B cell (primary cell): ENCODE results near the gene FAM3D. TPM values are rescaled to one million over a fixed set of nuclear protein-coding genes. Genes with fewer than 3 reads are reported as not detected.

Experiments used
- ATAC-seq: fragments of 200-7000 bp; cut with Tn5 transposase; one replicate; pipeline ENCODE4 v1.10.0; 2021; ENCODE audit warnings: low read depth, mild to moderate bottlenecking, moderate number of reproducible peaks, moderate library complexity
- CTCF ChIA-PET: fragments of 350-600 bp; sonication (Branson Sonifier 250); formaldehyde crosslinking; loops from one replicate; lab custom pipeline; 2021; ENCODE audit warnings: antibody characterized with exemption, inconsistent platforms; lab: Charles Lee
- POLR2A ChIA-PET: fragments of 350-600 bp; sonication (Branson Sonifier 250); formaldehyde crosslinking; loops from one replicate; lab custom pipeline; 2021; ENCODE audit warnings: antibody characterized with exemption; lab: Charles Lee
- DNase-seq: peaks from one replicate; pipeline ENCODE4 v3.0.0; 2013
- H2AFZ ChIP-seq: 2 replicates; pipeline ENCODE4 v1.6.1; 2012; ENCODE audit warnings: mild to moderate bottlenecking, low read depth, low read length; ENCODE audit not compliant: insufficient read depth, poor library complexity, severe bottlenecking
- H3K27ac ChIP-seq, 2 donors: 1 replicate in 1 of 2; 2 replicates in 1 of 2; pipeline ENCODE4 v1.5.1; 2012 to 2013; ENCODE audit warnings: low read length in 2 of 2, mild to moderate bottlenecking in 2 of 2, moderate library complexity in 1 of 2
- H3K27me3 ChIP-seq, 4 experiments: fragments of 200-600 bp in 1 of 4; sonication (generic) in 1 of 4; replicated peaks in 1 of 4; 1 replicate in 2 of 4; 2 replicates in 2 of 4; pipeline versions ENCODE4 v1.6.1 to v1.7.0; 2013 to 2016; ENCODE audit warnings: low read length in 3 of 4, mild to moderate bottlenecking in 2 of 4, mixed read lengths in 1 of 4, moderate library complexity in 1 of 4; ENCODE audit not compliant: insufficient read depth in 4 of 4, control insufficient read depth in 3 of 4; ENCODE audit errors: control extremely low read depth in 1 of 4
- H3K36me3 ChIP-seq, 2 experiments: replicated peaks in 1 of 2; 1 replicate in 1 of 2; 2 replicates in 1 of 2; pipeline versions ENCODE4 v1.6.1 to v1.7.1; 2013; ENCODE audit warnings: low read length in 1 of 2; ENCODE audit not compliant: insufficient read depth in 2 of 2, control insufficient read depth in 1 of 2; ENCODE audit errors: control extremely low read depth in 1 of 2, extremely low read depth in 1 of 2
- H3K4me1 ChIP-seq, 2 donors: fragments of 200-600 bp in 1 of 2; sonication (generic) in 1 of 2; 1 replicate in 1 of 2; 2 replicates in 1 of 2; pipeline versions ENCODE4 v1.5.1 to v1.6.1; 2013 to 2017; ENCODE audit warnings: low read length in 2 of 2; ENCODE audit not compliant: control insufficient read depth in 2 of 2, insufficient read depth in 2 of 2
- H3K4me2 ChIP-seq: replicated peaks from 2 replicates; pipeline ENCODE3; 2012; ENCODE audit warnings: mild to moderate bottlenecking, low read depth, low read length; ENCODE audit not compliant: poor library complexity, severe bottlenecking
- H3K4me3 ChIP-seq, 5 experiments: fragments of 200-600 bp in 1 of 5; sonication (generic) in 1 of 5; 1 replicate in 3 of 5; 2 replicates in 2 of 5; pipeline versions ENCODE4 v1.5.1 to v1.7.0; 2011 to 2016; ENCODE audit warnings: low read length in 4 of 5, mild to moderate bottlenecking in 4 of 5, low read depth in 2 of 5, control low read depth in 1 of 5, moderate library complexity in 1 of 5; ENCODE audit not compliant: insufficient read depth in 1 of 5; ENCODE audit errors: control extremely low read depth in 1 of 5, extremely low read depth in 1 of 5
- H3K79me2 ChIP-seq: fragments of 200-600 bp; sonication (generic); one replicate; pipeline ENCODE4 v1.6.0; 2016; ENCODE audit warnings: low read length; ENCODE audit not compliant: control insufficient read depth, insufficient read depth
- H3K9ac ChIP-seq: fragments of 200-600 bp; sonication (generic); 2 replicates; pipeline ENCODE4 v1.6.1; 2017; ENCODE audit warnings: mild to moderate bottlenecking, low read length, moderate library complexity
- H3K9me3 ChIP-seq, 3 donors: one replicate each; pipeline versions ENCODE4 v1.6.1 to v1.7.1; 2013; ENCODE audit warnings: low read length in 2 of 3; ENCODE audit not compliant: control insufficient read depth in 2 of 3, insufficient read depth in 1 of 3; ENCODE audit errors: control extremely low read depth in 1 of 3
- H4K20me1 ChIP-seq: 2 replicates; pipeline ENCODE4 v1.6.0; 2012; ENCODE audit warnings: mild to moderate bottlenecking, low read length; ENCODE audit not compliant: insufficient read depth, control insufficient read depth, poor library complexity, severe bottlenecking
- H3K27ac Mint-ChIP-seq: one replicate; pipeline ENCODE4 v1.8.0; 2021; ENCODE audit warnings: mixed read lengths
- H3K27me3 Mint-ChIP-seq: one replicate; pipeline ENCODE4 v1.8.0; 2021; ENCODE audit warnings: mixed read lengths
- H3K4me1 Mint-ChIP-seq: one replicate; pipeline ENCODE4 v1.8.0; 2021; ENCODE audit warnings: mixed read lengths
- H3K4me3 Mint-ChIP-seq: one replicate; pipeline ENCODE4 v1.8.0; 2021; ENCODE audit warnings: mixed read lengths
- H3K9me3 Mint-ChIP-seq: one replicate; pipeline ENCODE4 v1.8.0; 2022; ENCODE audit warnings: mixed read lengths; ENCODE audit not compliant: insufficient read depth
- CTCF ChIP-seq: fragments of 200-600 bp; IDR thresholded peaks from one replicate; pipeline ENCODE4 v1.8.0; 2022; ENCODE audit warnings: antibody characterized with exemption, mild to moderate bottlenecking
- EZH2 ChIP-seq: IDR thresholded peaks from 2 replicates; pipeline ENCODE4 v1.6.1; 2012; ENCODE audit warnings: borderline replicate concordance, low read depth, mild to moderate bottlenecking, moderate library complexity, low read length; ENCODE audit not compliant: insufficient read depth, poor library complexity, severe bottlenecking
- WGBS: methylation state at CpG from one replicate; pipeline ENCODE4 v1.1.5; 2013; ENCODE audit warnings: missing lambda C conversion rate; ENCODE audit not compliant: insufficient coverage; 5-methylcytosine and 5-hydroxymethylcytosine counted together
- intact Hi-C: fragments of 100-400 bp; cut with micrococcal nuclease; formaldehyde crosslinking; loops from one replicate; pipeline ENCODE4 v1.10.0; 2022
- polyA plus RNA-seq: library from polyadenylated mRNA; depleted of rRNA; stranded (reverse); fragments of >200 nt; gene quantifications from 2 replicates; pipeline ENCODE4 v1.2.3, GENCODE V29; 2012
- total RNA-seq, 2 donors: library from RNA; stranded (reverse); fragments of 120-200 nt in 1 of 2; gene quantifications; 1 replicate in 1 of 2; 2 replicates in 1 of 2; pipeline versions ENCODE4 v1.2.3 to v1.2.4, GENCODE V29; 2013 to 2022

FAM3D gene
- total and polyA plus RNA-seq, 2 donors (not counting 1 experiment from before 2014, with no cell fraction given) = not detected

GRCh38 chr3:58622436-58622835, 44.1 kb downstream of the FAM3D start:
- H3K36me3 ChIP-seq = no peaks in the 10 kb centered on the region
- H3K4me2 ChIP-seq = no peak overlapping the region
- H3K27ac Mint-ChIP-seq = no peak overlapping the region
- H3K9ac ChIP-seq = no peak overlapping the region
- POLR2A ChIA-PET = no interaction called here
- no peaks in the 10 kb centered on the region for H3K4me1 ChIP-seq
- no peak for DNase-seq
- no peaks in the 10 kb centered on the region for H4K20me1 ChIP-seq
- H3K9me3 ChIP-seq = no peaks in the 10 kb centered on the region
- 100% methylated on average over 2 of the region's 4 CpGs for WGBS
- H3K4me3 ChIP-seq = no peak overlapping the region
- no peak overlapping the region for H3K4me3 Mint-ChIP-seq
- no peak for ATAC-seq
- H3K4me1 Mint-ChIP-seq = no peaks in the 10 kb centered on the region
- H2AFZ ChIP-seq = no peak overlapping the region
- CTCF ChIA-PET = interaction anchor here (1.1 to 2.5 kb wide), 2 partner anchors 8 to 54 kb away, joined by 4 to 9 read pairs; no protein-coding TSS in a partner anchor
- peaks cover 3% of the 10 kb centered on the region for H3K27me3 Mint-ChIP-seq
- H3K27me3 ChIP-seq = no peaks in the 10 kb centered on the region
- intact Hi-C loops = no loop called here
- no peak overlapping the region for H3K27ac ChIP-seq
- H3K79me2 ChIP-seq = no peaks in the 10 kb centered on the region
- H3K9me3 Mint-ChIP-seq = no peaks in the 10 kb centered on the region
- TF ChIP-seq CTCF (no peak), EZH2 (no peak)

GRCh38 chr3:58621086-58621830, 45.3 kb downstream of the FAM3D start:
- Histone ChIP-seq H3K27ac (no peak overlapping the region), H3K4me3 (no peak overlapping the region), H3K79me2 (no peaks in the 10 kb centered on the region), H3K9me3 (no peaks in the 10 kb centered on the region), H3K4me2 (no peak overlapping the region), H3K27me3 (no peaks in the 10 kb centered on the region), H2AFZ (no peak overlapping the region), H3K4me1 (no peaks in the 10 kb centered on the region), H3K9ac (no peak overlapping the region), H3K36me3 (no peaks in the 10 kb centered on the region), H4K20me1 (no peaks in the 10 kb centered on the region)
- POLR2A ChIA-PET = no interaction called here
- no peak for TF ChIP-seq EZH2
- no peak for TF ChIP-seq CTCF
- CTCF ChIA-PET = interaction anchor here (2.5 kb wide), 1 partner anchor 9 kb away, joined by 9 read pairs; no protein-coding TSS in a partner anchor
- peaks cover 3% of the 10 kb centered on the region for H3K27me3 Mint-ChIP-seq
- H3K4me1 Mint-ChIP-seq = no peaks in the 10 kb centered on the region
- no peak for DNase-seq
- no peak overlapping the region for H3K4me3 Mint-ChIP-seq
- WGBS = 86% methylated on average over 6 of the region's 6 CpGs
- no peak overlapping the region for H3K27ac Mint-ChIP-seq
- ATAC-seq = no peak
- intact Hi-C loops = no loop called here
- no peaks in the 10 kb centered on the region for H3K9me3 Mint-ChIP-seq
